K562 (cell line): ENCODE results near the gene PHETA2. TPM values are rescaled to one million over a fixed set of nuclear protein-coding genes. Genes with fewer than 3 reads are reported as not detected.
A peak's percentile ranks its signal among the peaks of the same experiment; 100 is the strongest.

ENCODE experiments used
- ATF1 ChIP-seq, 2 experiments: fragments of 450-650 bp in 1 of 2; IDR thresholded peaks; 2 replicates each; pipeline ENCODE4 v1.6.1; 2016; ENCODE audit warnings: missing compliant biosample characterization in 1 of 2, missing genetic modification characterization in 1 of 2
- BCOR ChIP-seq: fragments of 450-650 bp; IDR thresholded peaks from 2 replicates; pipeline ENCODE4 v1.6.1; 2016
- E2F4 ChIP-seq: sonication (generic); formaldehyde crosslinking; IDR thresholded peaks from 2 replicates; pipeline ENCODE4 v1.8.0; 2022; ENCODE audit warnings: mild to moderate bottlenecking, low read depth, missing genetic modification reagents
- ETS2 ChIP-seq: IDR thresholded peaks from 2 replicates; pipeline ENCODE4 v1.6.1; 2016; ENCODE audit warnings: borderline replicate concordance, missing genetic modification characterization, mild to moderate bottlenecking, moderate library complexity, missing compliant biosample characterization; ENCODE audit not compliant: poor library complexity, severe bottlenecking
- GATA2 ChIP-seq: sonication (generic); formaldehyde crosslinking; IDR thresholded peaks from 2 replicates; pipeline ENCODE4 v1.4.0; 2020; ENCODE audit warnings: mild to moderate bottlenecking, missing genetic modification reagents
- HNRNPH1 ChIP-seq: fragments of 200-400 bp; formaldehyde crosslinking; optimal IDR thresholded peaks from 2 replicates; pipeline ENCODE3; 2017; ENCODE audit warnings: low read depth, mild to moderate bottlenecking, low read length, moderate library complexity
- KAT2B ChIP-seq: IDR thresholded peaks from one replicate; pipeline ENCODE4 v1.6.1; 2012; ENCODE audit warnings: low read depth, mild to moderate bottlenecking, control low read depth, inconsistent platforms, low read length, moderate library complexity
- NBN ChIP-seq: fragments of 450-650 bp; IDR thresholded peaks from 2 replicates; pipeline ENCODE4 v1.6.1; 2016; ENCODE audit warnings: low read depth, mild to moderate bottlenecking
- RREB1 ChIP-seq: fragments of 250-450 bp; sonication (Bioruptor Pico); IDR thresholded peaks from 2 replicates; pipeline ENCODE4 v1.4.0; 2020
- SMARCE1 ChIP-seq: fragments of 450-650 bp; IDR thresholded peaks from 2 replicates; pipeline ENCODE4 v1.7.1; 2016; ENCODE audit warnings: mild to moderate bottlenecking
- TAF7 ChIP-seq: fragments of 450-650 bp; IDR thresholded peaks from 2 replicates; pipeline ENCODE4 v1.6.1; 2016; ENCODE audit warnings: missing genetic modification characterization, missing compliant biosample characterization
- ZKSCAN1 ChIP-seq: fragments of 150-350 bp; IDR thresholded peaks from 2 replicates; pipeline ENCODE4 v1.6.1; 2016; ENCODE audit warnings: low read depth, low read length
- polyA plus RNA-seq, 8 experiments: library from polyadenylated mRNA; depleted of rRNA in 4 of 8; stranded (reverse) in 5 of 8; unstranded in 3 of 8; fragments of >200 nt; fragmentation: Nextera tagmentation in 2 of 8; fragmentation: Illumina TruSeq in 1 of 8; extraction: Ambion mirVana in 2 of 8; extraction: Trizol in 1 of 8; gene quantifications; 2 replicates each; pipeline versions ENCODE4 v1.2.1 to v1.2.3, GENCODE V29; 2011 to 2014; ENCODE audit warnings: inconsistent platforms in 1 of 8, missing spikeins in 1 of 8
- total RNA-seq, 7 experiments: library from RNA; depleted of rRNA in 6 of 7; stranded (reverse); fragments of >200 nt in 6 of 7; fragmentation: Illumina TruSeq in 2 of 7; extraction: Trizol in 2 of 7; gene quantifications; 2 replicates each; pipeline versions ENCODE4 v1.2.1 to v1.2.3, GENCODE V29; 2011 to 2021; ENCODE audit warnings: low replicate concordance in 1 of 7
- TF ChIP-seq, protein P1 (sequence below): fragments of 450-650 bp; IDR thresholded peaks from 2 replicates; pipeline ENCODE4 v1.6.1; 2014; ENCODE audit warnings: low read depth, mild to moderate bottlenecking, moderate library complexity, borderline replicate concordance
- TF ChIP-seq, protein P2 (sequence below): fragments of 450-650 bp; IDR thresholded peaks from 2 replicates; pipeline ENCODE4 v1.6.1; 2016
- TF ChIP-seq, protein P3 (sequence below): fragments of 250-450 bp; sonication (Bioruptor Pico); IDR thresholded peaks from 2 replicates; pipeline ENCODE4 v1.5.0; 2021

PHETA2 gene
- total and polyA plus RNA-seq, 9 of the 15 experiments (the other 6 are each of a cell fraction or from before 2014, with no cell fraction given): 0.07 to 0.22 (median 0.08) TPM; not detected in 5

- TF ChIP-seq RREB1 (CRISPR knock-in tag) (no peak), SMARCE1 (no peak), E2F4 (CRISPR knock-in tag) (no peak), NBN (no peak), KAT2B (no peak), ATF1 (CRISPR knock-in tag; IDR thresholded peaks at IDR 0.05) (no peak), ATF1 (tag; IDR thresholded peaks at IDR 0.05) (peak; percentile 20), TAF7 (peak; percentile 92), HNRNPH1 (no peak), BCOR (no peak), ZKSCAN1 (no peak), GATA2 (no peak), ETS2 (no peak)
- TF ChIP-seq, protein P1, sequence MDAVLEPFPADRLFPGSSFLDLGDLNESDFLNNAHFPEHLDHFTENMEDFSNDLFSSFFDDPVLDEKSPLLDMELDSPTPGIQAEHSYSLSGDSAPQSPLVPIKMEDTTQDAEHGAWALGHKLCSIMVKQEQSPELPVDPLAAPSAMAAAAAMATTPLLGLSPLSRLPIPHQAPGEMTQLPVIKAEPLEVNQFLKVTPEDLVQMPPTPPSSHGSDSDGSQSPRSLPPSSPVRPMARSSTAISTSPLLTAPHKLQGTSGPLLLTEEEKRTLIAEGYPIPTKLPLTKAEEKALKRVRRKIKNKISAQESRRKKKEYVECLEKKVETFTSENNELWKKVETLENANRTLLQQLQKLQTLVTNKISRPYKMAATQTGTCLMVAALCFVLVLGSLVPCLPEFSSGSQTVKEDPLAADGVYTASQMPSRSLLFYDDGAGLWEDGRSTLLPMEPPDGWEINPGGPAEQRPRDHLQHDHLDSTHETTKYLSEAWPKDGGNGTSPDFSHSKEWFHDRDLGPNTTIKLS: peak; percentile 63; the same call in 1 of the 2 replicates
- TF ChIP-seq, protein P2, sequence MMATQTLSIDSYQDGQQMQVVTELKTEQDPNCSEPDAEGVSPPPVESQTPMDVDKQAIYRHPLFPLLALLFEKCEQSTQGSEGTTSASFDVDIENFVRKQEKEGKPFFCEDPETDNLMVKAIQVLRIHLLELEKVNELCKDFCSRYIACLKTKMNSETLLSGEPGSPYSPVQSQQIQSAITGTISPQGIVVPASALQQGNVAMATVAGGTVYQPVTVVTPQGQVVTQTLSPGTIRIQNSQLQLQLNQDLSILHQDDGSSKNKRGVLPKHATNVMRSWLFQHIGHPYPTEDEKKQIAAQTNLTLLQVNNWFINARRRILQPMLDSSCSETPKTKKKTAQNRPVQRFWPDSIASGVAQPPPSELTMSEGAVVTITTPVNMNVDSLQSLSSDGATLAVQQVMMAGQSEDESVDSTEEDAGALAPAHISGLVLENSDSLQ: peak; percentile 72
- TF ChIP-seq, protein P3, sequence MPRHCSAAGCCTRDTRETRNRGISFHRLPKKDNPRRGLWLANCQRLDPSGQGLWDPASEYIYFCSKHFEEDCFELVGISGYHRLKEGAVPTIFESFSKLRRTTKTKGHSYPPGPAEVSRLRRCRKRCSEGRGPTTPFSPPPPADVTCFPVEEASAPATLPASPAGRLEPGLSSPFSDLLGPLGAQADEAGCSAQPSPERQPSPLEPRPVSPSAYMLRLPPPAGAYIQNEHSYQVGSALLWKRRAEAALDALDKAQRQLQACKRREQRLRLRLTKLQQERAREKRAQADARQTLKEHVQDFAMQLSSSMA (CRISPR knock-in tag): no peak
These were observed 16.8 kb downstream of the PHETA2 start, which contains the start of gene NDUFA6 (continued) for GRCh38 chr22:42090596-42091454.
